GM21619 (cell line): ENCODE measurements around the gene PXK.

ENCODE experiments used
- ATAC-seq: cut with Tn5 transposase; IDR thresholded peaks from one replicate; pipeline ENCODE4 v1.9.1; 2021; ENCODE audit not compliant: unreplicated experiment

Gene PXK

GRCh38 chr3:58463181-58463941, 130.7 kb downstream of the PXK start:
- peak; percentile 89 for ATAC-seq

GRCh38 chr3:58463942-58464271, 131.2 kb downstream of the PXK start:
- ATAC-seq = no peak

GRCh38 chr3:58464866-58465265, 132.2 kb downstream of the PXK start:
- no peak for ATAC-seq

DNA sequence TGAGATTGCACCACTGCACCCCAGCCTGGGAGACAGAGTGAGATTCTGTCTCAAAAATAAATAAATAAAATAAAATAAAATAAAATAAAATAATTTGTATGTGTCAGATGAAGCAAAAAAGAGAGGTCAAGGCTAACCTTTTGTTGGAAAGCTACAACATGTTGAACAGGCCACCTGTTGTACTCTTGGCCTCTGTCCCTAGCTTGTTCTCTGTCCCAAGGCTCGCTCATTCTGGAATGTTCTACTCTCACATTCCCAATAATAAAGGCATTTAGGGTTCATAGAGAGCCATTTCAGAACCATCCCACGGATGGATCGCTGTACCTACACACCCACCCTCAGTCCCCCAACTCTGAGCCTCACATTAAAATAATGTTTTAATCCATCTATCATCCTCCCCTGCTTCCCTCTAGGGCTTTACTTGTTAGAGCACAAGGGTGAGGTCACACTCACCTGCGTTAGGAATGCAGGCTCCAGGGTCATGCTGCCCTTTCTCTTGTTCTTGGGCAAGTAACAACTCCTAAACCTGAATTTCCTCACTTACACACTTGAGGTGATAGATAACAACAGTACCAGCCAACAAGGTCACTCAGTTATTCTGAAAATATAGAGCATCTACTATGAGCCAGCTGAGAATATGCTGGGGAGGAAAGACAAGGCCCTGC, 134.3 kb downstream of the PXK start:
- ATAC-seq = no peak

DNA sequence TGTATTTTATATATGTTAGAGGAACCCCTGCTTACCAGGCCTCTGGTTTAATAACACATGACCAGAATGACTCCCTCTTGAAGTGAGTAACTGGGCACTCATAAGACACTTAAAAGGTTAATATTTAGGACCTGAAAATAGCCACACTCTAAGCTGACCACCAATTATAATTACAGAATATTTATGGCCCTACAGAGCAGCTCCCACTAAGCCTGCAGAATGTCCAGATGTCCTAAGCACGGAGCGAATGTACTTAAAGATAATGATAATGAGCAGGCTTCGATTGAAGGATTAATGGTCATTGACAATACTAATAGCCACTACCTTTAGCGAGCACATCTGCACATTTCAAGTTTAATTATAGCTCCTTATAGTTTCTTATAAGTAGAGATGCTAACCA, 136.4 kb downstream of the PXK start:
- no peak for ATAC-seq

- ATAC-seq = no peak
These were observed 137.8 kb downstream of the PXK start for GRCh38 chr3:58470363-58471024.

- no peak for ATAC-seq
These were observed 138.6 kb downstream of the PXK start for GRCh38 chr3:58471025-58471887.

GRCh38 chr3:58473275-58473674, 140.6 kb downstream of the PXK start:
- ATAC-seq = no peak

- no peak for ATAC-seq
These were observed 141.7 kb downstream of the PXK start for GRCh38 chr3:58474348-58474911.

- no peak for ATAC-seq
These were observed 142.4 kb downstream of the PXK start for GRCh38 chr3:58474967-58475578.
